Peyer's patch (tissue), 4 donors: ENCODE measurements around the gene SURF4. TPM values are rescaled to one million over a fixed set of nuclear protein-coding genes. Genes with fewer than 3 reads are reported as not detected.
"Not testable (repeated sequence)": the region's sequence is repeated elsewhere in the genome, so short reads cannot be mapped to it uniquely, and the experiment has no call there.

ENCODE experiments used
- DNase-seq, 3 donors: peaks; one replicate each; pipeline ENCODE4 v3.0.0-alpha.2; 2017 to 2019
- H3K27ac ChIP-seq, 4 donors: fragments of 200-600 bp; sonication (generic); one replicate each; pipeline ENCODE4 v1.5.1; 2016 to 2019
- H3K27me3 ChIP-seq, 2 donors: fragments of 200-600 bp; sonication (generic); one replicate each; pipeline ENCODE4 v1.5.1; 2019
- H3K36me3 ChIP-seq, 3 donors: fragments of 200-600 bp; sonication (generic); one replicate each; pipeline ENCODE4 v1.5.1; 2016 to 2019
- H3K4me1 ChIP-seq, 4 donors: fragments of 200-600 bp; sonication (generic); one replicate each; pipeline ENCODE4 v1.5.1; 2016 to 2019
- H3K4me3 ChIP-seq, 4 donors: fragments of 200-600 bp; sonication (generic); 1 replicate in 3 of 4; 2 replicates in 1 of 4; pipeline ENCODE4 v1.5.1; 2016 to 2019; ENCODE audit warnings: mild to moderate bottlenecking in 1 of 4
- H3K9me3 ChIP-seq, 4 donors: fragments of 200-600 bp; sonication (generic); one replicate each; pipeline ENCODE4 v1.5.1; 2016 to 2019; ENCODE audit warnings: mild to moderate bottlenecking in 1 of 4
- CTCF ChIP-seq, 6 experiments: fragments of 450-650 bp in 4 of 6; fragments of 200-600 bp in 2 of 6; sonication (generic) in 1 of 6; IDR thresholded peaks; one replicate each; pipeline ENCODE4 v1.5.1; 2017 to 2019; ENCODE audit warnings: antibody characterized with exemption in 6 of 6, mild to moderate bottlenecking in 3 of 6, moderate library complexity in 1 of 6
- POLR2A ChIP-seq, 2 donors: fragments of 450-650 bp; IDR thresholded peaks; one replicate each; pipeline ENCODE4 v1.5.1; 2017; ENCODE audit warnings: antibody characterized with exemption in 2 of 2, mild to moderate bottlenecking in 2 of 2, moderate library complexity in 2 of 2
- total RNA-seq, 4 donors: library from RNA; depleted of rRNA; stranded (reverse); fragments of >200 nt; gene quantifications; one replicate each; pipeline ENCODE4 v1.1.0, GENCODE V29; 2016

SURF4 gene
- total RNA-seq, 4 donors from 2014 or later: 56.9 to 281 (median 225) TPM

DNA sequence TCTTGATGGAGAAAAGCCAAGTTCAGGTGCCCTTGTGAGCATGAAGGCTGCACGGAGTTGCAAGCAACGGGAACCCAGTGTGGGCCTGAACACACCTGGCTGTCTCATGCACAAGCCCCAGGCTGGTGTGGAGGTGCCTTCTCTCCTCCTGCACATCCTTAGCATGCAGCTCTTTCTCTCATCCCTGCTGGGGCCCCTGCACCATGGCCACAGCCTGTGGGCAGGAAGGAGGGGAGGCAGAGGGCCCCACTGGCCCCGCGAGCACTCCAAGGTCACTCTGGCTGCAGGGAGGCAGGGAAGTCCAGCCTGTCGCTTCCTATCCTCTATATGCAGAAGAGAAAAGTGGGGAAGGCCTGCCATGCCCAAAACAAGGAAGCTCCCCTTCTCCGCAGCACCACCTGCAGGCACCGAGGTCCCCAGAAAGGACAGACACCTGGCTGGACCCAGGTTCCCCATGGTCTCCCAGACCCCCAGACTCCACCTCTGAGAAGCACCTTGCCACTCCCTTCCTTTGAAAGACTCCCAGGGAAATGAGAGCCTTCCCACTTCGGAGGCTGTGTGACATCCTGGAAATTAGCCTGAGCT lies 18.9 kb upstream of the SURF4 start:
- Histone ChIP-seq H3K4me3 (no peak overlapping the region), H3K27me3 (no peaks in the 10 kb centered on the region), H3K36me3 (no peaks in the 10 kb centered on the region), H3K9me3 (no peaks in the 10 kb centered on the region), H3K27ac (no peak overlapping the region), H3K4me1 (no peaks in the 10 kb centered on the region)
- DNase-seq: no peak
- no peak for TF ChIP-seq CTCF (IDR thresholded peaks at IDR 0.05)

DNA sequence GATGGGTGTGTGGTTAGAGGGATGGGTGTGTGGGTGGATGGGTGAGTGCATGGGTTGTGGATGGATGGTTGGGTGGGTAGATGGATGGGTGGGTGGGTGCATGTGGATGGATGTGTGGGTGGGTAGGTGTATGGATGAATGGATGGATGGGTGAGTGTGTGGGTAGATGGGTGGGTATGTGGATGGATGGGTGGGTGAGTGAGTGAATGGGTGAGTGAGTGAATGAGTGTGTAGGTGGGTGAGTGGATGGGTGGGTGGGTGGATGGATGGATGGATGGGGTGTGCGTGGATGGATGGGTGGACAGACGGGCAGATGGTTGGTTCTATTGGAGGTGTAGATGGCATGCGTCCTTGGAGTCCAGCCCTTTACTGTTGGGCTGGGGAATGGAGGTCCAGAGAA lies 17.5 kb upstream of the SURF4 start:
- TF ChIP-seq CTCF (IDR thresholded peaks at IDR 0.05) (no peak), POLR2A (IDR thresholded peaks at IDR 0.05) (no peak)
- Histone ChIP-seq H3K4me1 (no peaks in the 10 kb centered on the region), H3K9me3 (no peaks in the 10 kb centered on the region), H3K27ac (no peak overlapping the region), H3K36me3 (no peaks in the 10 kb centered on the region), H3K27me3 (no peaks in the 10 kb centered on the region), H3K4me3 (no peak overlapping the region)
- DNase-seq: no peak

GRCh38 chr9:133392308-133392707 lies 16.4 kb upstream of the SURF4 start:
- DNase-seq, H3K27me3 ChIP-seq, H3K9me3 ChIP-seq, H3K4me1 ChIP-seq, H3K4me3 ChIP-seq, H3K27ac ChIP-seq, H3K36me3 ChIP-seq: not testable (repeated sequence)

DNA sequence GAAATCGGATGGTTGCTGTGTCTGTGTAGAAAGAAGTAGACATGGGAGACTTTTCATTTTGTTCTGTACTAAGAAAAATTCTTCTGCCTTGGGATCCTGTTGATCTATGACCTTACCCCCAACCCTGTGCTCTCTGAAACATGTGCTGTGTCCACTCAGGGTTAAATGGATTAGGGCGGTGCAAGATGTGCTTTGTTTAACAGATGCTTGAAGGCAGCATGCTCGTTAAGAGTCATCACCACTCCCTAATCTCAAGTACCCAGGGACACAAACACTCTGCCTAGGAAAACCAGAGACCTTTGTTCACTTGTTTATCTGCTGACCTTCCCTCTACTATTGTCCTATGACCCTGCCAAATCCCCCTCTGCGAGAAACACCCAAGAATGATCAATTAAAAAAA lies 15.6 kb upstream of the SURF4 start:
- H3K9me3 ChIP-seq, H3K4me1 ChIP-seq, DNase-seq, H3K27ac ChIP-seq, H3K4me3 ChIP-seq, H3K27me3 ChIP-seq, H3K36me3 ChIP-seq: not testable (repeated sequence)

- TF ChIP-seq POLR2A (IDR thresholded peaks at IDR 0.05) (no peak), CTCF (IDR thresholded peaks at IDR 0.05) (no peak)
- H3K27me3 ChIP-seq: no peaks in the 10 kb centered on the region
- H3K9me3 ChIP-seq: no peaks in the 10 kb centered on the region
- no peak overlapping the region for H3K4me3 ChIP-seq
- H3K36me3 ChIP-seq: no peaks in the 10 kb centered on the region
- no peak for DNase-seq
- H3K27ac ChIP-seq: no peak overlapping the region
- H3K4me1 ChIP-seq: no peaks in the 10 kb centered on the region
These were observed 14.9 kb upstream of the SURF4 start for GRCh38 chr9:133390713-133391112.

DNA sequence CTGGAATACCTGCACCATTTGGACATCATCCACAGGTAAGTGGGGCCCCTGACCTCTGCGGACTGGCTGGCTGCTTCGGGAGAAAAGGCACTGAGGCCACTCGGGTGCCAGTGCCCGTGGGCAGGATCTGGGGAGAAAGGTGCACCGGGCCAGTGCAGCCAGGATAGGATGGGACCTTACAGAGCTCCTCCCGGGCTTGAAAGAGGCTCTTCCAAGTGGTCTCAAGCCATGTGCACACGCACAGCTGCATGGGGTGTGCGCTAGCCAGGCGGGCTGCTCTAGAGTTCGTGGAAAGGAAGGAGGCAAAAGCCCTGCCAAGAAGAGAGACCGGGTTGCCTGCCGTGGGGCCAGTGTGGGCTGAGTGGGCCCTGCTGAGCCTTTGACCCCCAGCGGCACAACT lies 13.7 kb upstream of the SURF4 start:
- H3K36me3 ChIP-seq: no peaks in the 10 kb centered on the region
- no peaks in the 10 kb centered on the region for H3K27me3 ChIP-seq
- no peak overlapping the region for H3K4me3 ChIP-seq
- H3K9me3 ChIP-seq: no peaks in the 10 kb centered on the region
- DNase-seq: no peak
- TF ChIP-seq POLR2A (IDR thresholded peaks at IDR 0.05): no peak
- TF ChIP-seq CTCF (IDR thresholded peaks at IDR 0.05): no peak
- H3K27ac ChIP-seq: no peak overlapping the region
- H3K4me1 ChIP-seq: no peaks in the 10 kb centered on the region

DNA sequence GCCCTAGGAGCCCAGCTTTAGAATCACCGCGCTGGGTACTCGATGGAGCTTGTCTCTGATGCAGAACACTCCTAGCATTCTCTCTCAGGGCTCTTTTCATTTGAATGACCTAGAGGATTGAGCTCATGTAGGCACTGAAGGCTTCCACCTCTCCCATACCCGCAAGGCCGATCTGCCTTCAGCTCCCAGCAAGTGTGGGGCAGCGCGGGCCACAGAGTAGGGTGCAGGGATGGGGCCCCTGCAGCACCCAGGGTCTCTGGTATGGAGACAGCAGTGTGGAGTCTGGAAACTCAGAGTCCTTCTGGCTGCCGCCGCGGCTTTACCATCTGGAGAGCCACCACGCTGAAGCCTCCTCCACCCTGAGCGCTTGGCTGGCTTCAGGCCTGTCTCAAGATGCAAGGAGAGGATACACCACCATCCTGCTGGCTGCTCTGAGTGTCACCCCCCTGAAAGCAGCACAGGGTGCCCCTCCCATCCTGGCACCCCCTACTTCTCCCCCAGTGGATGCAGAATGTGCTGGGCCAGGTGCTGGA lies 13.2 kb upstream of the SURF4 start:
- no peak for DNase-seq
- no peak overlapping the region for H3K4me3 ChIP-seq
- H3K9me3 ChIP-seq: no peaks in the 10 kb centered on the region
- no peak for TF ChIP-seq POLR2A (IDR thresholded peaks at IDR 0.05)
- TF ChIP-seq CTCF (IDR thresholded peaks at IDR 0.05): no peak
- no peaks in the 10 kb centered on the region for H3K36me3 ChIP-seq
- no peaks in the 10 kb centered on the region for H3K27me3 ChIP-seq
- H3K4me1 ChIP-seq: no peaks in the 10 kb centered on the region
- no peak overlapping the region for H3K27ac ChIP-seq
